ENCODE data around the gene PPL.

- TF ChIP-seq YY1 (IDR thresholded peaks at IDR 0.05; ENCODE audit: insufficient read depth, insufficient read length) (no peak), ZNF274 (IDR thresholded peaks at IDR 0.05; ENCODE audit: low read depth, low read length) (no peak)
Measured at GRCh38 chr16:4891097-4891885, 45.7 kb downstream of the PPL start.
